Measurements from ENCODE around the gene DCTN4. TPM values are rescaled to one million over a fixed set of nuclear protein-coding genes. Genes with fewer than 3 reads are reported as not detected.

DCTN4 gene
- total RNA-seq, 1 donor from 2014 or later, result 82.4 TPM

DNA sequence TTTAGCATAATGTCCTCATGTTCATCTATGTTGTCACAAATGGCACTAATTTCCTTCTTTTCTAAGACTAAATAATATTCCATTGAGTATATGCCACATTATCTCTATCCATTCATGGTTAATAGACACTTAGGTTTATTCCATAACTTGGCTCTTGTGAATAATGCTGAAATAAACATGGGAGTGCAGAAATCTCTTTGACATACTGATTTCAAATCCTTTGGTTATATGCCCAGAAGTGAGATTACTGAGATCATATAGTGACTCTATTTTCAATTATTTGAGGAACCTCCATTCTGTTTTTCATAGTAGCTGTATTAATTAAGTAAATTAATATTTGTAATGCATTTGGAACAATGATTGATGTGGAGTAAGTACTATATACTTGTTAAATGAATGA is 32.7 kb upstream of the DCTN4 start:
- peak overlapping the region; percentile 63 for H3K27ac Mint-ChIP-seq
- H3K4me1 Mint-ChIP-seq, result peaks cover 43% of the 10 kb centered on the region
- H3K36me3 Mint-ChIP-seq, result peaks cover 18% of the 10 kb centered on the region

DNA sequence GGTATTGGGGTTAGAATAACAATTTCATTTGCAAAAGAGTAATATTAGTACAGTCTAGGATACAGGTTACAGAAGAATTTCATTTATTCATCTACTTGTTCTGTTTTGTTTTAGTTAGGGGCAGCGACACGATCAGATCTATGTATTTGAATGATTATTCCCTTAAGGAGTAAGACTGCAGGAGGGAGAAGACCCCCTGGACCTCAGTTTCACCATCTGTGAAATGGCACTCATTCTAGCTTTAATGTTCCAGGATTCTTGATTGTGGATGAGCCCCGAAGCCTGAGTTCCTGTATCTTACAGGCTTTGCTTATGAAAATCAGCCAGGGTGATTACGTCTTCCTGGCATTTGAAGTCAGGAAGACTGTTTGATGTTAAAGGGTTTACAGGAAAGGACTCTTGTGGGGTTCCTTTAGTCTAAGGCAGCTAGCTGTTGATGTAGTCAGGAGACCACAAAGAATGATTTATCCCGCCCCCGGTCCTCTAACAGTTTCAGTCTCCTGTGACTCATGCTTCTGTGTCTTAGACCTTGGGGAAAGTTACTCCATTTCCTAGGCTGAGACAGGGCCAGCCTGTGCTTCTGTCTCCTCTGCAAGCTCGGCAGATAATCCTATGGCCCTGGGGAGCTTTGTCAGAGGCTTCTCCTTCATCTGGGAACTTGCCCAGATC is 31.3 kb upstream of the DCTN4 start:
- DNase-seq (ENCODE audit: low spot score in 2 of 2, unreplicated experiment in 2 of 2), result no peak
- Mint-ChIP-seq H3K36me3 (peaks cover 21% of the 10 kb centered on the region), H3K4me1 (peaks cover 43% of the 10 kb centered on the region), H3K4me3 (peak overlapping the region; percentile 0), H3K27me3 (ENCODE audit: low read depth) (no peaks in the 10 kb centered on the region), H3K27ac (peak overlapping the region; percentile 94), H3K9me3 (peaks cover 19% of the 10 kb centered on the region)
- TF ChIP-seq, protein P1, sequence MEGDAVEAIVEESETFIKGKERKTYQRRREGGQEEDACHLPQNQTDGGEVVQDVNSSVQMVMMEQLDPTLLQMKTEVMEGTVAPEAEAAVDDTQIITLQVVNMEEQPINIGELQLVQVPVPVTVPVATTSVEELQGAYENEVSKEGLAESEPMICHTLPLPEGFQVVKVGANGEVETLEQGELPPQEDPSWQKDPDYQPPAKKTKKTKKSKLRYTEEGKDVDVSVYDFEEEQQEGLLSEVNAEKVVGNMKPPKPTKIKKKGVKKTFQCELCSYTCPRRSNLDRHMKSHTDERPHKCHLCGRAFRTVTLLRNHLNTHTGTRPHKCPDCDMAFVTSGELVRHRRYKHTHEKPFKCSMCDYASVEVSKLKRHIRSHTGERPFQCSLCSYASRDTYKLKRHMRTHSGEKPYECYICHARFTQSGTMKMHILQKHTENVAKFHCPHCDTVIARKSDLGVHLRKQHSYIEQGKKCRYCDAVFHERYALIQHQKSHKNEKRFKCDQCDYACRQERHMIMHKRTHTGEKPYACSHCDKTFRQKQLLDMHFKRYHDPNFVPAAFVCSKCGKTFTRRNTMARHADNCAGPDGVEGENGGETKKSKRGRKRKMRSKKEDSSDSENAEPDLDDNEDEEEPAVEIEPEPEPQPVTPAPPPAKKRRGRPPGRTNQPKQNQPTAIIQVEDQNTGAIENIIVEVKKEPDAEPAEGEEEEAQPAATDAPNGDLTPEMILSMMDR (IDR thresholded peaks at IDR 0.05; ENCODE audit: unreplicated experiment), result no peak

More for the DNA sequence above, 32.7 kb upstream of the DCTN4 start:
- H3K27me3 Mint-ChIP-seq (ENCODE audit: low read depth), result no peaks in the 10 kb centered on the region
- no peak overlapping the region for H3K4me3 Mint-ChIP-seq
- peaks cover 13% of the 10 kb centered on the region for H3K9me3 Mint-ChIP-seq
- TF ChIP-seq, protein P1 (IDR thresholded peaks at IDR 0.05; ENCODE audit: unreplicated experiment), result no peak
- no peak for DNase-seq (ENCODE audit: low spot score in 2 of 2, unreplicated experiment in 2 of 2)

DNA sequence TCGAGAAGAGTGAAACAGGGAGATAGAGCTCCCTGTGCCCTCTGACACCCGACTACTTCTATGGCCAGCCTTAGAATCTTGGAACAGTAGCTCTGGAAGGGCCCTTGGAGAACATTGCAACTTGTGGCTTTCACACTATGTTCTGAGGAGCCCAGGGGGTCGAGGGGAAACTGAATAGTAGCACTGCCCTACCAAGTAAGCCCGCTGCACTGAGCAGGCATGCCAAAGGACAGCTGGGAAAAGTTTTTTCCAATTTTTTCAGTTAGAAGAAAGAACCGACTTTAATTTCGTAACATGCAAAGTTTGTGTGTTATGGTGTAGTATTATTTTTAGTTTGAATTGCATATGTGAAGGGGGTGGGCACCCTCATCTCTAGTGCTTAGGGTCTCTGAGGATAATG is 30.6 kb upstream of the DCTN4 start:
- no peak for DNase-seq (ENCODE audit: low spot score in 2 of 2, unreplicated experiment in 2 of 2)
- H3K27ac Mint-ChIP-seq, result peak overlapping the region; percentile 94
- H3K4me1 Mint-ChIP-seq, result peaks cover 45% of the 10 kb centered on the region
- H3K27me3 Mint-ChIP-seq (ENCODE audit: low read depth), result no peaks in the 10 kb centered on the region
- peaks cover 18% of the 10 kb centered on the region for H3K9me3 Mint-ChIP-seq
- TF ChIP-seq, protein P1 (IDR thresholded peaks at IDR 0.05; ENCODE audit: unreplicated experiment), result no peak
- H3K4me3 Mint-ChIP-seq, result no peak overlapping the region
- H3K36me3 Mint-ChIP-seq, result peaks cover 20% of the 10 kb centered on the region

DNA sequence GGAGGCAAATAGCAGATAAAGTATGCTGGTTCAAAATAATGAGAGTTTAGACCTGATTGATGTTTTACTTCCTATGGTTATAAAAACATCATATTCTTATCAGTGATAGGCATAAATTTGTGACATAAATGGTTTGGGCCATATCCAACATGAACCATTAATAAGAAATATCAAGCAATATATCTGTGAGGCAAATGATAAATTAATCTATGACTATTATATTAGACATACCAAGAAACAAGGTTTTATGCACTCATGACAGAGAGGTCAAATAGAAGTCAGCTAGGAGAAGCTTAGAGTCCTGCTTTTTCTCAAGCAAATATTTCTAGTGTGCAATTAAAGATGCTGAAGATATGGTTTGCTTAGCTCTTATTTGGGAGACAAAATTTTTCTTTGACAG is 30.2 kb upstream of the DCTN4 start:
- Mint-ChIP-seq H3K36me3 (peaks cover 16% of the 10 kb centered on the region), H3K27me3 (ENCODE audit: low read depth) (no peaks in the 10 kb centered on the region), H3K27ac (peak overlapping the region; percentile 94), H3K4me3 (no peak overlapping the region), H3K9me3 (peaks cover 14% of the 10 kb centered on the region), H3K4me1 (peaks cover 50% of the 10 kb centered on the region)
- no peak for DNase-seq (ENCODE audit: low spot score in 2 of 2, unreplicated experiment in 2 of 2)
- TF ChIP-seq, protein P1 (IDR thresholded peaks at IDR 0.05; ENCODE audit: unreplicated experiment), result no peak

DNA sequence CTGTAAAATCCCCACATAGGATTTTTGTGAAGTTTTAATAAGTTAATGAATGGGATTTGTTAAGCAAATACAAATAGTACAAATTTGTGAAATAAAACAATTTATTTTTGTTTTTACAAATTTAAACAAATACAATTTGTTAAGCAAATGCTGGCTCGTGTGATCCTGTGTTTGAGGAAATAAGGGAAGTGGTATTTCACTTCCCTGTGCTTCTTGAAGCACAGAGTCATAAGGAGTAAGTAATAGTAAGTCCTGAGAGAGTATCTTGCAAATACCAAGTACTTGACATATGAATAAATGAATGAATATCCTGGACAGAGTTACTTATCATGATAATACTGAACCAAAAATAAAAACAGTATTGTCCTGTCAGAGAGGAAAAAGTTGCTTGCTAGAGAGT is 28.8 kb upstream of the DCTN4 start:
- Mint-ChIP-seq H3K36me3 (peaks cover 6% of the 10 kb centered on the region), H3K4me1 (peaks cover 63% of the 10 kb centered on the region), H3K4me3 (no peak overlapping the region), H3K27me3 (ENCODE audit: low read depth) (no peaks in the 10 kb centered on the region), H3K9me3 (peaks cover 6% of the 10 kb centered on the region), H3K27ac (peak overlapping the region; percentile 51)
- TF ChIP-seq, protein P1 (IDR thresholded peaks at IDR 0.05; ENCODE audit: unreplicated experiment), result no peak
- no peak for DNase-seq (ENCODE audit: low spot score in 2 of 2, unreplicated experiment in 2 of 2)
